Cardiac muscle cell (in vitro differentiated cells and primary cell): ENCODE measurements around the gene OR2J1. TPM values are rescaled to one million over a fixed set of nuclear protein-coding genes. Genes with fewer than 3 reads are reported as not detected.

Source experiments
- DNase-seq, 2 donors: peaks; one replicate each; pipeline versions ENCODE4 v3.0.0 to v3.0.0-alpha.2; 2010 to 2017; ENCODE audit warnings: low read depth in 1 of 2, low spot score in 1 of 2
- H3K27ac ChIP-seq: fragments of 200-600 bp; sonication (generic); 2 replicates; pipeline ENCODE4 v1.5.1; 2016
- H3K27me3 ChIP-seq: fragments of 200-600 bp; sonication (generic); 2 replicates; pipeline ENCODE4 v1.6.0; 2016; ENCODE audit warnings: control low read depth
- H3K36me3 ChIP-seq: fragments of 200-600 bp; sonication (generic); 2 replicates; pipeline ENCODE4 v1.5.1; 2016; ENCODE audit warnings: control low read depth
- H3K4me1 ChIP-seq: fragments of 200-600 bp; sonication (generic); 2 replicates; pipeline ENCODE4 v1.8.1; 2017; ENCODE audit warnings: low read depth, mild to moderate bottlenecking, mixed run types
- H3K4me3 ChIP-seq: fragments of 200-600 bp; sonication (generic); 2 replicates; pipeline ENCODE4 v1.5.1; 2016; ENCODE audit warnings: mild to moderate bottlenecking
- H3K9me3 ChIP-seq: fragments of 200-600 bp; sonication (generic); 2 replicates; pipeline ENCODE4 v1.5.1; 2017; ENCODE audit warnings: low read depth, mild to moderate bottlenecking, control low read depth
- CTCF ChIP-seq: IDR thresholded peaks from 2 replicates; pipeline ENCODE4 v1.5.1; 2012; ENCODE audit warnings: low read depth, mild to moderate bottlenecking, low read length
- polyA plus RNA-seq: library from polyadenylated mRNA; unstranded; fragments of >200 nt; fragmentation: Nextera tagmentation; extraction: Ambion mirVana; gene quantifications from 2 replicates; pipeline ENCODE4 v1.2.1, GENCODE V29; 2016
- total RNA-seq: library from RNA; depleted of rRNA; stranded (reverse); fragments of >200 nt; gene quantifications from 2 replicates; pipeline ENCODE4 v1.2.3, GENCODE V29; 2016

OR2J1 gene
- total and polyA plus RNA-seq, 2 experiments from 2014 or later, result not detected

DNA sequence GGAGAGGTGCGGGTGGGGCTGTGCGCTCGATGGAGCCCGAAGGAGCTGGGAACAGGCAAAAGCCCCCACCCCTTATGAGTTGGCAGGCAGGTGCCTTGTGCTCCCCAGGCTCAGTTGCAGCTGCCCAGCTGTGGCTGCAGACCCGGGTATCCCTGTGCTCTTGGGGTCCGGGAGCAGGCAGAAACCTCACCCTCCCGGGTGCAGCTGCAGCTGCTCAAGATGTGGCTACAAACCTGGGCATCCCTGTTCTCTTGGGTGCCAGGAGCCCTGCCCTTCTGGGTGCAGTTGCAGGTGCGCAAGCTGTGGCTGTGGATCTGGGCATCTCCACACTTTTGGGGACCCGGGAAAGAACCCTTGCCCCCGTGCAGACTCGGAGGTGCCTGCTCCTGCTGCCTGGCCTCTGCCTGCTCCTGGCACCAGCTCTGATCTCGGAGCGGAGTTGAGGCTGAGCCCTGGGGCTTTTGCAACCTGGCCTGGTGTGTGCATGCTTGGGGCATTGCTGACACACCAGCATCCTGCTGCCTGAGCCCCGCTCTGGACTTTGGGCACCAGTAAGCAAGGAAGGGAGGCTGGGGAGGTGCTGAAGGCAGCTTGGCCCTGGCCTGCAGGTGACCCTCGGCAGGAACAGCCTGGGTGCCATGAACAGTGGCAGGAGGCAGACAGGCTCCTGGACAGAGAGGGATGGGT, 30.2 kb downstream of the OR2J1 start:
- Histone ChIP-seq H3K27me3 (peaks cover 3% of the 10 kb centered on the region), H3K4me1 (no peaks in the 10 kb centered on the region), H3K9me3 (no peaks in the 10 kb centered on the region), H3K36me3 (no peaks in the 10 kb centered on the region), H3K27ac (no peak overlapping the region), H3K4me3 (no peak overlapping the region)
- no peak for TF ChIP-seq CTCF
- DNase-seq, result no peak

- no peak for TF ChIP-seq CTCF
- no peak for DNase-seq
- no peak overlapping the region for H3K27ac ChIP-seq
- H3K36me3 ChIP-seq, result no peaks in the 10 kb centered on the region
- H3K4me1 ChIP-seq, result no peaks in the 10 kb centered on the region
- H3K27me3 ChIP-seq, result peaks cover 3% of the 10 kb centered on the region
- H3K4me3 ChIP-seq, result no peak overlapping the region
- H3K9me3 ChIP-seq, result no peaks in the 10 kb centered on the region
Measured at GRCh38 chr6:29130644-29131043, 31.4 kb downstream of the OR2J1 start.

DNA sequence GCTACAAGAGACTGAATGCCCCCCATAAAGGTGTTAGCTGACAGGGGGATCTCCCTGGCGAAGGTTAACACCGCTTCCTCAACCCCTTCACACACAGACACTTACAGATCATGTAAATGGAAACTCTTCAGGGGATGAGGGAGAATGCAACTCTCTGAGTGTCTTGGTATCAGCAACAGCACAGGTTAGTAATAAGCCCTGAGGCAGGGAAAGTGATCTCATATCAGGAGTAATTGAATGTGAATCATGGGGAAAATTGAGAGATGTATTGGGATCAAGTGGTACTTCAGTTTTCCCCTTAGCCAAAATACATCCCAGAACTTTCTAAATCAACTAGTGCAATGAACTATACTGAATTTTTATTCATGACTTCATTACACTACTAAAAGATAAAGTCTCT, 32.4 kb downstream of the OR2J1 start:
- H3K27ac ChIP-seq, result no peak overlapping the region
- peaks cover 3% of the 10 kb centered on the region for H3K27me3 ChIP-seq
- DNase-seq, result no peak
- no peaks in the 10 kb centered on the region for H3K9me3 ChIP-seq
- H3K4me3 ChIP-seq, result no peak overlapping the region
- H3K36me3 ChIP-seq, result no peaks in the 10 kb centered on the region
- no peak for TF ChIP-seq CTCF
- no peaks in the 10 kb centered on the region for H3K4me1 ChIP-seq

GRCh38 chr6:29137724-29138123, 38.4 kb downstream of the OR2J1 start:
- H3K27me3 ChIP-seq, result no peaks in the 10 kb centered on the region
- TF ChIP-seq CTCF, result no peak
- no peak overlapping the region for H3K4me3 ChIP-seq
- H3K27ac ChIP-seq, result no peak overlapping the region
- no peaks in the 10 kb centered on the region for H3K36me3 ChIP-seq
- no peaks in the 10 kb centered on the region for H3K4me1 ChIP-seq
- DNase-seq, result no peak
- no peaks in the 10 kb centered on the region for H3K9me3 ChIP-seq

- TF ChIP-seq CTCF, result no peak
- no peak overlapping the region for H3K4me3 ChIP-seq
- H3K27ac ChIP-seq, result no peak overlapping the region
- H3K9me3 ChIP-seq, result no peaks in the 10 kb centered on the region
- DNase-seq, result no peak
- H3K27me3 ChIP-seq, result no peaks in the 10 kb centered on the region
- no peaks in the 10 kb centered on the region for H3K4me1 ChIP-seq
- no peaks in the 10 kb centered on the region for H3K36me3 ChIP-seq
Measured at GRCh38 chr6:29141606-29142005, 42.3 kb downstream of the OR2J1 start.

DNA sequence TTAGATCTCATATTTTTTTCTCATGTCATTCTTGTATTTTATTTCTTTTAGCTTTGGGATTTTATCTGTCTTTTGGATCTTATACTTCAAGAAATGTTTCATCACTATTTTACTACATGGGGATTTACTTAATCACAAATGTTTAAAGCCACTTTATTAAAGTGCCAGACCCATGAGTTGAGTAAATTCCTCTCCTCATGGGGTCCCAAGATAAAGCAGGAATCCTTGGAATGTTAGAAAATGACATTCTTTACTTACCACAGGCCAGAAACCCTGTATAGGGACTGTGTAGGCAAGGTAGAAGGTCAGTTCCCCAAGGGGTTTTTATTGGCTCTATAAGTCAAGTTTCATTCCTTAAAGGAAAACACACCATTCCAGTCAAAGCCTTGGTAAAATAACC, 43.0 kb downstream of the OR2J1 start:
- H3K27me3 ChIP-seq, result no peaks in the 10 kb centered on the region

More for the DNA sequence above, 43.0 kb downstream of the OR2J1 start:
- Histone ChIP-seq H3K9me3 (no peaks in the 10 kb centered on the region), H3K4me3 (no peak overlapping the region), H3K4me1 (no peaks in the 10 kb centered on the region), H3K36me3 (no peaks in the 10 kb centered on the region), H3K27ac (no peak overlapping the region)
- DNase-seq, result no peak
- no peak for TF ChIP-seq CTCF
